GM21367 (cell line): ENCODE results near the gene CLTA.
A peak's percentile ranks its signal among the peaks of the same experiment; 100 is the strongest.

Experiments
- ATAC-seq: cut with Tn5 transposase; IDR thresholded peaks from one replicate; pipeline ENCODE4 v1.9.1; 2021; ENCODE audit not compliant: unreplicated experiment

The CLTA gene

DNA sequence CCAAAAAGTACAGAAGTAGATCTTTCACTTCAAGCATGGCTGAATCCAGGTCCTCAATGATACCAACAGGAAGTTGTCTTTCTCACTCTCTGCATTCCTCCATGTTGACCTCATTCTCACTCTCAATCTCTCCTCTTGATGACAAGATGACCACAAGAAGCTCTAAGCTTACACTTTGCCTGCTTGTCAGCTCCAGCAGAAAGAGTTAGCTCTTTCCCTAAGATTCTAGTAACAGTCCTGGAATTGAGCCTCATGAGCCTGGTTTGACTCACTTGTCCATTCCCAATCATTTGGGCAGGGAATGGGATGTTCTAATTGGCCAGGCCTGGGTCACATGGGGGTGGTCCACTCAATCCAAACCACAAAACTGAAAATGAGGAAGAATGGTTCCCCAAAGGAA lies 3.3 kb upstream of the CLTA start:
- ATAC-seq: no peak

DNA sequence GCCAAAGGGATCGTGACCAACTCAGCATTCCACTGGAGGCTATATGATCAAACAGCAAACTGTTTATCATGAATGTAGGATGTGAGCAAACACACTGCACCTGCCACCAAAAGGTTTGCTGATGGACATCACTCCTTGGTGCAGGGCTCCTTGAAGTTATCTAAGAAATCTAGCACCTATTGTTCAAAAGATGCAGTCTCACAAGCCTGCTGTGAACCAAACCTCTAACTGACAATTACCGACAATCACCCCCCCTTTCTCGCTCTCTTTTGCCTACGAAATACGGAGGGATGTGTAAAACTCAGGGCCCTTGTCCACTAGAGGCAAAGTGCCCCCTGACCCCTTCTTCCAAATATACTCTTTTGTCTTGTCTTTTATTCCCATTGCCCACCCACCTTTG lies 2.5 kb upstream of the CLTA start:
- no peak for ATAC-seq

DNA sequence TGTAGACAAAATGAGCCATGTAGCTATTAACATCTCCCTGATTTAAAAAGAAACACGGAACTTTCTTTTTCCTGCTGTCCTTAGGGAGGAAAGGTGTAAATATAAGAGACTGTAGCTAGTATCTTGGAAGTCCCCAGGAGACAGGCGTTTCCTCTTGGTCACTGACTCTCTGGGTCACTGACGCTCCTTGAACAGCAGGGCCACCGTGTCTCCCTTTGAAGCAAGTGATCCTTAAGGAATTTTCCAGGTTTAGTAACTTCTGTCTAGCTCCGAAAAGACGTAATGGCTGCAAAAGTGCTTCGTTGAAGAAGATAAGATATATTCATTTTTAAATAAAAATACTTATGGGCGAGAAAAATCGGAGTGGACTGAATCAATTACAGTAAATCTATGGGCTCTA lies 745 bp upstream of the CLTA start:
- ATAC-seq: no peak

DNA sequence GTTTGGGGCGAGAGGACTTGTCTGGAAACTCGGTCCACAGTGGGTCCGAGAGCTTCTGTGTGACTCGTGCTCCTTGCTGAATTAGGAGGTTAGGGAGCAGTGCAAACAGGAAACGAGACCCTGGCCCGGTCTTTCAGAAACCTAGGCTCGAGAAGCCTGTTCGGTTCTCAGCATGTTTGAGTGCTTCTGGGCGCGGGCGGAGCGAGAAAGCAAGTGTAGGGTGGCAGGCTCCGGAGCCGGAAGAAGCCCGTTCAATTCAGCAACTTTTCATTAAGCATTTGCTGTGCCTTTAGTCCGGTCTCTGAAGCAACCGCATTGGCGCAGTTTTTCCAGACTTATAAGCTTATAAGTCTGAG lies 547 bp downstream of the CLTA start:
- ATAC-seq: peak; percentile 10

DNA sequence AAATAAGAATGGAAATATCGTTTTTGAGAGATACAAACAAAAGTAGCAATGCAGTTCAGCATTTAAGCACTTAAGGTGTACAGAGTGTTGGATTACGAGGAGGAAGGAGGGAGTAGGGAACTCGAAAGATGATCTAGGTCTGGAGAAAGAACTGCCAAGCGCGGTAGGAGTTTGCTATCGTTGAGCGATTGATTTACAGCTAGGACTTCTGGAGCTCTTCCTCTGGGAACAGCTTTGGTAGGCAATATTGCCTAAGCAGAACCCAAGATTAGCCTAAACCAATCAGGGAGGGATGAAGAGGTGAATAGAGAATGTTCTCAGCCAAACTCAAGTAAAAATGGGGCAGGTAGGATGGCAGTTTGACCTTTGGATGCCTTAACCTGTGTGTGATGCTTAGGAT lies 965 bp downstream of the CLTA start:
- no peak for ATAC-seq

DNA sequence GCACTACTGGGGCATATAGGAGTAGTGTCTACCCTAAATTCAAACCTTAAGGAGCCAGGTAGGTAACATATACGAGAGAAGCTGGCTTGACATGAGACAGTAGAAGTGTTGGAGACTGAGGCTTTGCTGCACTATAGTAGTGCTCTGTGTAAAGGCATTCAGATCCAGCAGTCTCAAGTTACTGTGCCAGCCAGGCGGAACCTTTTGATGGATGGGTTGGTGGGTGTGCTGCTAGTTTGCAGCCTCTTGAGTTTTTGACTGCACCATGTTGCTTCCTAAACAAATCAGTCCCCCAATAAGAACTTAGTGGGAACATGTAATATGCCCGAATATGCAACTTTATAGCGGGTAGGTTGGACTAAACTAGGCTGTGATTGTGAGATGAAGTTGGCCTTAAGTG lies 1.5 kb downstream of the CLTA start:
- ATAC-seq: no peak

DNA sequence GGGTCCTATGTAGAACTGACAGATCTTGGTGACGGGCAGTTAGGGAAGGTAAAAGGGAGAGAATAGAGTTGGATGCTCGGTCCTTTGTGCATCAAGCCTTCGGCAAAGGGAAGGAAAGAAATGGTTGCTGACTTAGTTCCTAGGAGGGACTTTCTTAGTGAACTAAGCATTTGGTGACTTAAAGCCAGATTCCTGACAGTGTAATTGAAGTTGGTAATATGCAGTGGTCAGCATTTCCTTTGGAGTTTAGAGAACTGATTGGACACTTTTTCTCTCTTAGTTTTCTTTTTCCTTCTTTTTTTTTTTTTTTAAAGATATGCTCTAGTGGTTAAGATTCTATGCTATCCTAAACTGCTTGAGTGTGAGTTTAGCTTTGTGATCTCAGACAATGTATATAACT lies 2.3 kb downstream of the CLTA start:
- no peak for ATAC-seq

DNA sequence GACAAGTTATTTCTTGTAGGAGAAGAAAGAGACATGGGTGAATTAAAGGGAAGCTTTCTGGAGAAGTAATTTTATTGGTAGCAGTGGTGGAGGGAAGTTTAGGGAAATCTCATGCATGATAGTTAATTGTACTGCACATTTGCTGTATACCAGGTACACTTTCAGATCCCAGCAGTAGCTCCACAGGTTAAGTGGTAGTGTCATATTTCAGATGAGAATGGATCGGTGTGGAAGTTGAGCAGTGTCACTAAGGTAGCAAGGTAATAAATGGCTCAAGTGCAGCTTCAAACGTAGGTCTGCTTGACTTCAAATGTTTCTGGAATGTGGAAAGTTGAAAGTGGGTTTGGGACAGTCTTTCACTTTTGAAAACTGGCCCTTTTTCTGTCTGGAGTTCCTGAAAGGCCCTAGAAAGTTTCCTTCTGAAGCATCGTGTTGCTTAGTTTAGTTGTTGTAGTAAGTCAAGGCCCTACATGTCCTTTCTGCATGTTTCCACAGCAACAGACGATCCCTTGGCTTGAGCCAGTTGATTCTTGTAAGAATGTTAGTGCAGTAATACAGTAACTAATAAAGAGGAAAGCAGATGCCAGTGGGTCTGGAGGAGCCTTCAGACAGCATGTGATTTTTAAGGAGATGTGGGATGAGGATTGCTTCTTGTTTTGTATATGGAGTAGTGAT lies 3.7 kb downstream of the CLTA start:
- ATAC-seq: no peak

DNA sequence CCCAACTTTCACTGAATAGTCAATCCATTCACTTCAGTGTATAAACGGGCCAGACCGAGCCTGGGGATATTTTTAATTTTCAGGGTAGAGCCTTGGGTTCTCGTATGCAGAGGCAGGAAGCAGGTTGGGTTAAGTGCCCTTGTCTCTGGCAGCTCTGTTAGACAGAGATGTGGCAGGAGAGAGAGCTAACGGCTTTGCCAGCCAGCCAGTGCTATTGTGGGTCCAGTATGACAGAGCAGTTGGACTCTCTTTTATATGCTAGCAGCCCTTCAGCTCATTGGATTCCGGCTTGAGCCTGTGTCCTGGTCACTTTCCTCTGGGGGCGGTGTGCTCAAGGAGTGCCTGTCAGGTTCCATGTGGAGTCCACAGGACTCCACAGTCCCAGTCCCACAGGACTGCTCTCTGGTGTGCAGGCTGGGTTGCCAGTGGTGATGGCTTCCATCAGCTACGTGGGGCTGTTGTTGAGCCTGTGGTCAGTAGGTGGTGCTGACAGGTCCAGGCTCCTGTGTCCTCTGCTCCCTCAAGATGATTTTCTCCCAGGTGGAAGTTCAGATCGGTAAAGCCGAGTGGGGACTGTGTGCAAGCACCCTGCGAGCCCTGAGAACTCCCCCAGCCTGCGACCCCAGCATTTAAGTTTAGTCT lies 14.3 kb downstream of the CLTA start:
- no peak for ATAC-seq

DNA sequence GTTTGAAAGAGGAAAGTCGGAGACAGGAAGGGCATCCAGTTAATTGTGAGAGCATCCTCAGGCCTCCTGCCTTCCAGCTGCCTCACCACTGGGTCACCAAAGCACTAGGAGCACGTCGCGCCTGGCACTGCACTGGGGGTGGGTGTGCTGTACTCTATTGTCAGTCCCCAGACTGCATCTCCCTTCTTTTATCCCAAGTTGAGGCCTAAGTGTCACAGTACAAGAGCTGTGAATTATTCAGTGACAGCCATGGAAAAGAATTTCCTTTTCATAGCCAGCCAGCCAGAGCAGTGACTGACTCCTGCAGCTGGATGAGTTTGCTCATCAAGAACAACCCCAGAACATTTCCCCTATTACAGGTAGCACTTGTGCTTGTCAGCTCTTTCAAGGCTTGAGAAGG lies 16.3 kb downstream of the CLTA start:
- no peak for ATAC-seq

DNA sequence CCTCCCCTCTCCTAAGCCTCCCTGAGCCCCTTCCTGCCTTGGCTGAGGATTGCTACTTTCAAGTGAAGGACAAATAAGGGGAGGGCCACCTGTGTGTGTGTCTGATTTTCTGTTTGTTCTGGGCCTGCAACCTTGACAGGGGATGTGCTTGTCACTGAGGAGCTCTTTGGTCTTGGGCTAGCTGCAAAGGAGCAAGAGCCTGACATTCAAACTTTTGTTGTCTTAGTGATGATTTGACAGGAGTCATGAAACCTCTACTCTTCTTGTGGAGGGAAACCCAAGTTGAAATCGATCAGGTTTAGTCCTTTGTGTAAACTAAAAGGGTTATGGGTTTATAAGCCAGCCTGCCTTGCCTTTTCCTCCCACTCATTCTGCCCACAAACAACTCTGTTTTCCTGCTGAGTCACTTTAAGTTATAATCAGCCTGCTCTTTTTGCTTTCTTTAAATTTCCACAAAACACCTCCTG lies 16.9 kb downstream of the CLTA start:
- ATAC-seq: no peak

DNA sequence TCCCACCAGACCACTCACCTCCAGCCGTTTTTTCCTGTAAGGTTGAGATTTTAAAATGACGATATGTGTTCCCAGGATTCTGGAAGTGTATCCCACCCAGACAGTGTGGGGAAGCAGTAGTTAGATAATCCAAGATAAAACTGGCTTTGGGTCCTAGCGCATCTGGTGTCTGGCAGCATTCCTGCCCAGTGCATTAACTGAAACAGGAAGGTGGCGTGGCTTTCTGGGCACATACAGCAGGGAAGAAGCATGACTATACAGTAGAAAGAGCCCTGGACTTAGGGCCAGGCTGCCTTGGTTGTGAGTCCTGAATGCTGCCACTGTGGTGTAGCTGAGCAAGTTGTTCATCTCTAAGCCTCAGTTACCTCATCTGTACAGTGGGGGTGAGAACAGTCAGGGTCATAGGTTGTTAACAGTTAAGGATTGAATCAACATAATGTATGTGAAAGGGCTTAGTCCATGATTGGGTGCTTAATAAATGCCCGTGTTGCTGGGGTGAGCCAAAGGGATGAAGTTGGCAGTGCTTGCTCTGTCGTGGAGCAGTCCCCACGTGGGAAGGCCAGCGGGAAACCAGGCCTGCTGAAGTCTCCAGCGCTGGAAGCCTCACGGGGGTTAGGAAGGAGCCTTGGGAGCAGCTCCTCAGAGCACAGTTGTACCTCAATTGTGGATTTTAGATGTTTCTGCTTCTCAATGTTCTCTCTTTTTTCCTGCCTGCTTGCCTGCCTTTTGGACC lies 18.0 kb downstream of the CLTA start:
- ATAC-seq: no peak

DNA sequence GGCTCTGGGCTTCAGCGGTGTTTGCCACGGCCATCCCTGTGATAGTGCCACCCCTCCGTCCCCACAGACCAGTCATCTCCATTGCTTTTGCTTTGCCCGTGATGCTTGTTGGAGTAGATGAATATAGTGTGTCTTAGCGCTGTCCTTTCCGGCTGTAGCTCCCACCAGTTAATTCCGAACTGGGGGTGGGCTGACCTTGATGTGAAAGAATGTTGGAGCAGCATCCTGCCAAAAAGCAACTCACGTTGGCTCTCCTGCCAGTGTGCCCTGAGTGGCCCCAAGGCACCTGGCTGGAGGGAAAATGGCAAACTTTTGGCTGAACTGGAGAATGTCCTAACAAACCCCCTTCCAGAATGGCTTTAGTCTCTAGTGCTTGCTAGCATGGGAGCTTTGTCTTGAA lies 20.0 kb downstream of the CLTA start:
- ATAC-seq: no peak

DNA sequence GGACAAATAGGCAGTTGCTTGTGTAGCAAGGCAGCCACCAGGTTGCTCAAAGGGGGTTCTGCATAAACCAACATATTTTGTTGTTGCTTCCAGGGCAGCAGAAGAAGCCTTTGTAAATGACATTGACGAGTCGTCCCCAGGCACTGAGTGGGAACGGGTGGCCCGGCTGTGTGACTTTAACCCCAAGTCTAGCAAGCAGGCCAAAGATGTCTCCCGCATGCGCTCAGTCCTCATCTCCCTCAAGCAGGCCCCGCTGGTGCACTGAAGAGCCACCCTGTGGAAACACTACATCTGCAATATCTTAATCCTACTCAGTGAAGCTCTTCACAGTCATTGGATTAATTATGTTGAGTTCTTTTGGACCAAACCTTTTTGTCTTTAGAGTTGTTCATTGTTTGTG lies 20.8 kb downstream of the CLTA start:
- no peak for ATAC-seq

DNA sequence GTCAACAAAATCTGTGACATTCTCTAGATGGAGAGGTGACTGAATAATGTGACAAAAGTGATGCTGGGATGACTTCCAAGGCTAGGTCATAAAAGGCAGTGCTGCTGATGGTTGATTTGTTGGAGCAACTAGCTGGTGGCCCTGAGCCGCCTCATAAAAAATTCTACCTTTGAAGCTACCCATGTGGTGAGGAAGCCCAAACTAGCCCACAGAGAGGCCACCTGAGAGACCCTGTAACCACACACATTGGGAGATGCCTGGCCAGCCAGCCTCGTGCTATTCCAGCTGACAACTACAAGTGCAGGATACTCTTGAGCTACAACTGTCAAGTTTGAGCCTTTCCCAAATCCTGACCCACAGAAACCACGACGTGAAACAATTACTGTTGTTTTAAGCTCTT lies 22.7 kb downstream of the CLTA start:
- no peak for ATAC-seq

DNA sequence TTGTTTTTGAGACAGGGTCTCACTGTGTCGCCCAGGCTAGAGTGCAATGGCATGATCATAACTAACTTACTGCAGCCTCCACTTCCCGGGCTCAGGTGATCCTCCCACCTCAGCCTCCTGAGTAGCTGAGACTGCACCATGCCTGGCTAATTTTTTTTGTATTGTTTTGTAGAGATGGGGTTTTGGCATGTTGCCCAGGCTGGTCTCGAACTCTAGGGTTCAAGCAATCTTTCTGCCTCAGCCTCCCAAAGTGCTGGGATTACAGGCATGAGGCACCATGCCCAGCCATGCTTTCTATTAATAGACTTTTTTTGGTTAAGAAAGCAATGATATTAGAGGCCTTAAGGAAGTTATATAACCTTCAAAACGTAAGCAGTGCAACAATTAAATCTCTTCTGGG lies 23.3 kb downstream of the CLTA start:
- no peak for ATAC-seq

DNA sequence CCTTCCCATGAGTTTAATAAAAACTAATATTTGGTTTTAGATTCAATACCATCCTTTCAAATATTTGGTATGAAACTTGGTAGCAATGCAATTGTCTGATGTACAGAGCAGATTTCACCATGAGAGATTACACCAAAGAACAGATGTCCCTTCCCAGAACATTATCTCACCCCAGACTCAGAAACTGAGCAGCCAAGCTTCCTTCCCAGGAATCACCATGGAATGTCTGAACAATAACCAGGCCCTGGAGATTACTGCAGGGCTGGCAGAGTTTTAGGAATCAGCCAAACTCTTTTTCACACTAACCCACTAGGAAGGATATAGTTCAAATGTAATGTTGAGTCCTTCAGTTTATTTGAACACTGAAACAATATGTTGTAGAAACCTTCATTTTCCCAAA lies 23.9 kb downstream of the CLTA start:
- no peak for ATAC-seq

DNA sequence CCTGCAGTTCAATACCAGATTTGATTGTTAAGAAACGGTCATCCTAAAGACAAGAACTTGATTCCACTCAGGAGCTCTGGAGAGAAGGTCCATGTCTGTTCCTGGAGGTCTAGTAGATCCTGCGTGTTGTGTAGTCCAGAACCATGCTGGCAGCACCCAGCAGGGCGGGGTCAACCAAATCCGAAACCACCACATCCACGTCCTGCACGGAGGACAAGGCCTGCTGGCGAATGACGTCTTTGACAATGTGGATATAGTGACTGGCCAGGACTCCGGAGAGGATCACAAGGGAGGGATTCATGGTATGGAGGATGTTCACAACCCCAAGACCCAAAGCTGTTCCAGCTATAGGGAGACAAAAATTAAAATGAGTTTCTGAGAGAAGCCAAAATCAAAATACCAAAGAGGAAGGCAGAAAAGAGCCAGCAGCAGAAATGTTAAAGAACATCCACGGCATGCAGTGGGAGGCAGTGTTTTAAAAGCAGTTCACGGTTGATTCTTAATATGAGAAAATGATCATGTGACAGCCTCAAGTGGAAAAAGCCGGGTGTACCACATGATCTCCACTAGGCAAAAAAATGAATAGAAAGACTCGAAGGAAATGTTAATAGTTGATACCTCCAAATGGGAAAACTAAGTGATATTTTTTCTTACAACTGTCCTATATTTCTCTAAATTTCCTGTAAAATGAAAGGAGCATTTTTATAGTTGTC lies 26.7 kb downstream of the CLTA start:
- ATAC-seq: no peak

DNA sequence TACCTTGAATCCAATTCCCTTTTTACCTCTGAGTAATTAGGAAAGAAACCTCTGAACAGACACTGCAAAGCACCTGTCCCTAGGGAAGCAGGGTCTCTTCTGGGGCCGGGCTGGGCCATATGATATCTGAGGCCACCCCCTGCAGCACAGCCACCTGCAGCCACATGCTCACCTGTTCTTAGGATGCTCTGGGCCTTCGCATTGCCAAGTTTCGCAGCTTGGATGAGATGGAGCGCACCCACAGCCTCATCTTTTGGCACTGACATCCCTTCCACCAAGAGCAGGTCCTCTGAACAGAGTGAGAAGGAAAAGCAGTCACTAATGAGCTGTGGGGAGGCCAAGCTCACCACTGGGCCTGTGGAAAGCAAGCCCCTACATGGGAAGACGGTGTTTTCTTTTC lies 27.3 kb downstream of the CLTA start:
- no peak for ATAC-seq

DNA sequence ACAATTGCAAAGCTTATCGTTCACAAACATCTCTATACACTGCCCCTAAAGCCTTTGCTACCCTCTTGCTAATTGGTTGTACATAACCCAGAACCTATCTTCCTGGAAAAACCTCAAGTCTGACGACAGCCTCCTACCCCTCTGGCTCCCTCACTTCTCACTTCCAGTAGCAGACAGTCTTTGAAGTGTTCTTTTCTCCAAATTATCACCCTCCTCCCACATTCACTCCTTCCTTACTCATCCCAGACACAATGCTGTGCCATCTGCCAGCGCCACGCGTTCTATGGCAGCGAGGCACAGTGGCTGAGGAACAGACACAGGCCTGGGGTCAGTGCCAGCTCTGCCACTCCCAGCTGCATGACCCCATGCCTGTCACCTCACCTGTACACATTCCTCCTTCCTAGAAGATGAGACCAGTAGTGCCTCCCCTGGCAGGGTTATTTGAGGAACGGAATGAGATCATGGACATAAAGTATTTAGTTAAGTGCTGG lies 27.7 kb downstream of the CLTA start:
- no peak for ATAC-seq

DNA sequence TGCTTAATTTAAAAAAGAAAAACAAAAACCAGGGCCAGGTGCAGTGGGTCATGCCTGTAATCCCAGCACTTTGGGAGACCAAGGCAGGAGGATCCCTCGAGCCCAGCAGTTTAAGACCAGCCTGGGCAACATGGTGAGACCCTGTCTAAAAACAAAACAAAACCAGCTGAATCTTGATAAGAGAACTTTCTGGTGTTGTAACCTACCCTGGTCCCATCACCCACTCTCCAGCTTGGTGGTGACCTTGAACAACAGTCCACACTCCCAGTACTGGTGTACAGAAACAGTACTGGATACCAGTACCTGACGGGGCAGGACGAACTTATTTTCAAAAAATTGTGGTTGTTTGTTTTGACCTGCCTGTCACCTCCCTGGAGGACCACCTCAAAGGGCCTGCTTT lies 30.9 kb downstream of the CLTA start:
- ATAC-seq: no peak

DNA sequence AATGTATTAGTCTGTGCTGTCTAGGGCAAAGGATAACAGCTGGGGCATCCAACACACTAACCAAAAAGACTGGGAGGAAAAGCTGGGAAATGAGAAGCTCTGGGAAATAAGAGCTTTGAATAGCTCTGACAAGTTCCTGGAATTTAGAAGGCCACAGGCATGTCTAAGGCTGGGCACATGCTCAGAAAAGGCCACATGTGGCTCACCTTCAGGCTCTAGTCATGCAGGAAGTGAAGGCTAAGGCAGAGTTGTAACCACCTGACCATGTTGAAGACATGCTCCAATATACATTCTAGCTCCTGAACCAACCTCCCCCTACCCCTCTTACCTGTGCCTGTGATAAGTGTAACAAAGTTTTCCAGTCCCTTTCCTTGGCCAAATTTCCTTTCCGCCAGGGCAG lies 31.7 kb downstream of the CLTA start:
- no peak for ATAC-seq
